Right lobe of liver (tissue), 6 donors: Measurements from ENCODE around the gene LTO1. TPM values are rescaled to one million over a fixed set of nuclear protein-coding genes. Genes with fewer than 3 reads are reported as not detected.
"Not testable (repeated sequence)": the region's sequence is repeated elsewhere in the genome, so short reads cannot be mapped to it uniquely, and the experiment has no call there.

Experiments used
- ATAC-seq, 4 donors: fragments of 200-7000 bp; cut with Tn5 transposase; one replicate each; pipeline ENCODE4 v1.9.1; 2020; ENCODE audit warnings: mild to moderate bottlenecking in 4 of 4, moderate library complexity in 4 of 4
- DNase-seq, 3 donors: peaks; one replicate each; pipeline ENCODE4 v3.0.0-alpha.2; 2020
- H3K27ac ChIP-seq, 3 donors: fragments of 200-600 bp; one replicate each; pipeline ENCODE4 v1.8.0; 2022
- H3K27me3 ChIP-seq, 2 donors: fragments of 200-600 bp; one replicate each; pipeline ENCODE4 v1.8.0; 2022
- H3K36me3 ChIP-seq, 4 donors: fragments of 200-600 bp; sonication (generic) in 1 of 4; one replicate each; pipeline versions ENCODE4 v1.5.1 to v1.8.0; 2017 to 2022; ENCODE audit warnings: control low read depth in 1 of 4
- H3K4me1 ChIP-seq, 4 donors: fragments of 200-600 bp; sonication (generic) in 1 of 4; one replicate each; pipeline versions ENCODE4 v1.5.1 to v1.8.0; 2017 to 2022; ENCODE audit warnings: control low read depth in 1 of 4
- H3K4me3 ChIP-seq, 3 donors: fragments of 200-600 bp; one replicate each; pipeline ENCODE4 v1.8.0; 2022
- H3K9me3 ChIP-seq, 4 donors: fragments of 200-600 bp; sonication (generic) in 1 of 4; one replicate each; pipeline versions ENCODE4 v1.5.1 to v1.8.0; 2017 to 2022; ENCODE audit warnings: control low read depth in 1 of 4
- CTCF ChIP-seq, 4 donors: fragments of 200-600 bp in 3 of 4; fragments of 450-650 bp in 1 of 4; IDR thresholded peaks; one replicate each; pipeline versions ENCODE4 v1.5.1 to v1.8.0; 2016 to 2022; ENCODE audit warnings: antibody characterized with exemption in 4 of 4, mild to moderate bottlenecking in 2 of 4
- POLR2A ChIP-seq: fragments of 450-650 bp; IDR thresholded peaks from one replicate; pipeline ENCODE4 v1.6.1; 2017; ENCODE audit warnings: antibody characterized with exemption, mild to moderate bottlenecking
- WGBS: methylation state at CpG from one replicate; pipeline ENCODE4 v1.1.6; 2018; ENCODE audit warnings: low coverage, low lambda C conversion rate; ENCODE audit not compliant: insufficient coverage; ENCODE audit errors: missing lambda C conversion rate; 5-methylcytosine and 5-hydroxymethylcytosine counted together
- intact Hi-C, 2 donors: fragments of 100-400 bp; cut with DNase I; formaldehyde crosslinking; loops; one replicate each; pipeline versions ENCODE4 v1.11.2 to v1.14.1; 2022
- total RNA-seq, 6 experiments: library from RNA; depleted of rRNA in 2 of 6; stranded (reverse); fragments of >200 nt in 2 of 6; fragmentation: NEBNext Ultra II Directional in 3 of 6; extraction: Animal tissue kit (Norgen Biotek cat#: 25700) in 3 of 6; gene quantifications; one replicate each; pipeline versions ENCODE4 v1.1.0 to v1.2.4, GENCODE V29; 2016 to 2023
- donor health status: DM: no; HTN: yes; CAD: no.
- donor health status: DM: no; HTN: no; CAD: no.
- donor health status: DM: no; HTN: no; CAD: no.
- donor health status: DM: no; HTN: yes; CAD: no.
- donor health status: DM: no; HTN: yes; CAD: no.

The LTO1 gene
- total RNA-seq, 6 experiments from 2014 or later: 4.1 to 7.9 (median 5.6) TPM

GRCh38 chr11:69698362-69698761, 23.2 kb upstream of the LTO1 start:
- Histone ChIP-seq H3K27me3 (peaks cover 9 to 12% of the 10 kb centered on the region in 2 donors), H3K27ac (no peak overlapping the region), H3K4me1 (peaks cover 0 to 11% (median 5%) of the 10 kb centered on the region in 4 donors), H3K36me3 (no peaks in the 10 kb centered on the region), H3K4me3 (no peak overlapping the region), H3K9me3 (no peaks in the 10 kb centered on the region)
- TF ChIP-seq POLR2A (no peak), CTCF (IDR thresholded peaks at IDR 0.05) (no peak)
- ATAC-seq (no peak), DNase-seq (no peak)
- WGBS: 100% methylated on average over 1 of the region's 2 CpGs
- intact Hi-C loops: loop anchor here in 1 of 2 donors (5.0 kb wide), 1 partner anchor 499 kb away; no protein-coding TSS in a partner anchor

GRCh38 chr11:69697861-69698260, 22.7 kb upstream of the LTO1 start:
- H3K27ac ChIP-seq: no peak overlapping the region
- peaks cover 0 to 11% (median 5%) of the 10 kb centered on the region in 4 donors for H3K4me1 ChIP-seq
- H3K36me3 ChIP-seq: no peaks in the 10 kb centered on the region
- WGBS: 82% methylated on average over 5 of the region's 10 CpGs
- DNase-seq (no peak), ATAC-seq (no peak)
- no peaks in the 10 kb centered on the region for H3K9me3 ChIP-seq
- no peak overlapping the region for H3K4me3 ChIP-seq
- intact Hi-C loops: loop anchor here in 1 of 2 donors (5.0 kb wide), 1 partner anchor 499 kb away; no protein-coding TSS in a partner anchor
- no peak for TF ChIP-seq POLR2A
- TF ChIP-seq CTCF (IDR thresholded peaks at IDR 0.05): no peak
- H3K27me3 ChIP-seq: peaks cover 7 to 8% of the 10 kb centered on the region in 2 donors

- ATAC-seq (no peak), DNase-seq (no peak)
- Histone ChIP-seq H3K9me3 (no peaks in the 10 kb centered on the region), H3K27ac (no peak overlapping the region), H3K4me1 (peaks cover 0 to 11% (median 5%) of the 10 kb centered on the region in 4 donors), H3K27me3 (peaks cover 4% of the 10 kb centered on the region in 2 donors), H3K4me3 (no peak overlapping the region), H3K36me3 (no peaks in the 10 kb centered on the region)
- TF ChIP-seq POLR2A (no peak), CTCF (IDR thresholded peaks at IDR 0.05) (no peak)
- 80% methylated on average over 1 of the region's 8 CpGs for WGBS
- intact Hi-C loops: loop anchor here in 1 of 2 donors (5.0 kb wide), 1 partner anchor 500 kb away; no protein-coding TSS in a partner anchor
These were observed 22.3 kb upstream of the LTO1 start for GRCh38 chr11:69697469-69697843.

GRCh38 chr11:69696749-69697468, 21.8 kb upstream of the LTO1 start:
- Histone ChIP-seq H3K9me3 (no peaks in the 10 kb centered on the region), H3K36me3 (no peaks in the 10 kb centered on the region), H3K27me3 (no peaks in the 10 kb centered on the region), H3K27ac (no peak overlapping the region), H3K4me3 (no peak overlapping the region), H3K4me1 (peaks cover 0 to 11% (median 5%) of the 10 kb centered on the region in 4 donors)
- intact Hi-C loops: loop anchor here in 1 of 2 donors (5.0 kb wide), 1 partner anchor 500 kb away; no protein-coding TSS in a partner anchor
- TF ChIP-seq CTCF (IDR thresholded peaks at IDR 0.05) (no peak), POLR2A (no peak)
- DNase-seq (no peak), ATAC-seq (no peak)
- 26% methylated on average over 3 of the region's 15 CpGs for WGBS

- H3K27ac ChIP-seq, H3K4me3 ChIP-seq, DNase-seq, H3K36me3 ChIP-seq, ATAC-seq, H3K4me1 ChIP-seq, H3K27me3 ChIP-seq, H3K9me3 ChIP-seq: not testable (repeated sequence)
- 78% methylated on average over 5 of the region's 6 CpGs for WGBS
- intact Hi-C loops: loop anchor here in 1 of 2 donors (5.0 kb wide), 1 partner anchor 501 kb away; no protein-coding TSS in a partner anchor
These were observed 20.8 kb upstream of the LTO1 start for GRCh38 chr11:69695995-69696394.
